DND-41 (cell line): ENCODE data around the gene MGAT5B.

Experiments
- ATAC-seq: fragments of 200-7000 bp; cut with Tn5 transposase; 3 replicates; pipeline ENCODE4 v1.9.1; 2021; ENCODE audit warnings: low read depth; ENCODE audit not compliant: insufficient read depth
- DNase-seq: peaks from one replicate; pipeline ENCODE4 v3.0.0-alpha.2; 2020
- H2AFZ ChIP-seq: 2 replicates; pipeline ENCODE4 v1.6.0; 2012; ENCODE audit warnings: low read depth, low read length
- H3K27ac ChIP-seq: 2 replicates; pipeline ENCODE4 v1.5.1; 2012; ENCODE audit warnings: low read length, inconsistent platforms
- H3K27me3 ChIP-seq: fragments of 200-600 bp; sonication (generic); 2 replicates; pipeline ENCODE4 v1.6.0; 2012; ENCODE audit warnings: low read length, mild to moderate bottlenecking, inconsistent platforms; ENCODE audit not compliant: insufficient read depth, poor library complexity
- H3K36me3 ChIP-seq: 2 replicates; pipeline ENCODE4 v1.5.1; 2012; ENCODE audit warnings: low read length, inconsistent platforms; ENCODE audit not compliant: insufficient read depth
- H3K4me1 ChIP-seq: 2 replicates; pipeline ENCODE4 v1.5.1; 2012; ENCODE audit warnings: mild to moderate bottlenecking, low read length; ENCODE audit not compliant: insufficient read depth
- H3K4me2 ChIP-seq: 2 replicates; pipeline ENCODE4 v1.6.0; 2012; ENCODE audit warnings: mild to moderate bottlenecking, moderate library complexity, low read length, inconsistent platforms; ENCODE audit not compliant: insufficient read depth
- H3K4me3 ChIP-seq, 2 experiments: fragments of 200-600 bp in 1 of 2; shearing (Covaris generic) in 1 of 2; 2 replicates each; pipeline ENCODE4 v1.5.1; 2012 to 2016; ENCODE audit warnings: inconsistent platforms in 2 of 2, low read length in 2 of 2, mild to moderate bottlenecking in 2 of 2, low read depth in 1 of 2, moderate library complexity in 1 of 2
- H3K79me2 ChIP-seq: 2 replicates; pipeline ENCODE4 v1.6.0; 2012; ENCODE audit warnings: low read length, inconsistent platforms; ENCODE audit not compliant: insufficient read depth
- H3K9ac ChIP-seq: 2 replicates; pipeline ENCODE4 v1.6.0; 2012; ENCODE audit warnings: low read depth, mild to moderate bottlenecking, inconsistent platforms, low read length, moderate library complexity
- H3K9me3 ChIP-seq: 2 replicates; pipeline ENCODE4 v1.5.1; 2012; ENCODE audit warnings: low read length, moderate library complexity, mild to moderate bottlenecking, inconsistent platforms; ENCODE audit not compliant: insufficient read depth, severe bottlenecking
- H4K20me1 ChIP-seq: 2 replicates; pipeline ENCODE4 v1.6.0; 2012; ENCODE audit warnings: low read length; ENCODE audit not compliant: insufficient read depth
- EZH2 ChIP-seq: IDR thresholded peaks from 3 replicates; pipeline ENCODE4 v1.6.1; 2012; ENCODE audit warnings: borderline replicate concordance, low read depth, mild to moderate bottlenecking, moderate library complexity, low read length, inconsistent platforms; ENCODE audit not compliant: severe bottlenecking
- TF ChIP-seq, protein P1 (sequence below): IDR thresholded peaks from 2 replicates; pipeline ENCODE4 v1.5.1; 2012; ENCODE audit warnings: borderline replicate concordance, low read length, moderate library complexity, mild to moderate bottlenecking; ENCODE audit not compliant: poor library complexity, severe bottlenecking; ENCODE audit errors: extremely low read depth

Gene MGAT5B

DNA sequence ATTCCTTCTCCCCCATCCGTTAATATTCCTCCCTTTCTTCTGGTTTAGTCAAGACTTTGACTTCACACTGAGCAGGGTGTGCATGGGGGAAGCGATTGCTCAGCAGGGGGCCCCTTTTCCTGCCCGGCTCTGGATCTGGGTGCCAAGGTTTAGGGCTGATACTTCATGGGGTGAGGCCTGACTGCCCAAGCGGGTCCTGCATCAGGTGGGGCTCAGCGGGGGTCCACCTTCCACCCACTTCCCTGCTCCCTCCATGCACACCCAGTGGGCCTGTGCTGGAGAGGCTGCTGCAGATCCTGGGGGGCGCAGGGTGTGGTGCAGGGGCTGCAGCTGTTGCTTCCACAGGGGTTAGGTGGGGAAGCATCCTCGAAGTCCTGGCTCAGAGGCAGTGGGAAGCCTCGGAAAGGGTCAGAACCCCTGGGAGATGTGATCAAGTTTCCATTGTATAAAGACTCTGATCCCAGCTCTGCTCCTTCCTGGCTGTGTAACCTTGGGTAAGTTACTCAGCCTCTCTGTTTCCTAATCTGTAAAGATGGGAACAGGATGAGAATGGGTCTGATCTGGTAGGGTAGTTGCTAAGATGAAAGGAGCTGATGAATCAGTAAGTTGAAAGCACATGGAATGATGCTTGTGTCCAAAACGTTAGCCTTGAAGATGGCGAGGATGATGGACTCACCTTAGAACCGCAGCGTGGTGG is 53.3 kb downstream of the MGAT5B start:
- no peaks in the 10 kb centered on the region for H3K36me3 ChIP-seq
- peaks cover 6% of the 10 kb centered on the region; the same call in 1 of the 2 replicates for H4K20me1 ChIP-seq
- DNase-seq: no peak
- ATAC-seq: no peak
- no peak overlapping the region for H3K4me2 ChIP-seq
- H3K4me3 ChIP-seq: no peak overlapping the region
- H3K27ac ChIP-seq: no peak overlapping the region
- no peak overlapping the region for H2AFZ ChIP-seq
- no peaks in the 10 kb centered on the region for H3K4me1 ChIP-seq
- H3K9ac ChIP-seq: no peak overlapping the region
- no peaks in the 10 kb centered on the region for H3K27me3 ChIP-seq
- TF ChIP-seq, protein P1, sequence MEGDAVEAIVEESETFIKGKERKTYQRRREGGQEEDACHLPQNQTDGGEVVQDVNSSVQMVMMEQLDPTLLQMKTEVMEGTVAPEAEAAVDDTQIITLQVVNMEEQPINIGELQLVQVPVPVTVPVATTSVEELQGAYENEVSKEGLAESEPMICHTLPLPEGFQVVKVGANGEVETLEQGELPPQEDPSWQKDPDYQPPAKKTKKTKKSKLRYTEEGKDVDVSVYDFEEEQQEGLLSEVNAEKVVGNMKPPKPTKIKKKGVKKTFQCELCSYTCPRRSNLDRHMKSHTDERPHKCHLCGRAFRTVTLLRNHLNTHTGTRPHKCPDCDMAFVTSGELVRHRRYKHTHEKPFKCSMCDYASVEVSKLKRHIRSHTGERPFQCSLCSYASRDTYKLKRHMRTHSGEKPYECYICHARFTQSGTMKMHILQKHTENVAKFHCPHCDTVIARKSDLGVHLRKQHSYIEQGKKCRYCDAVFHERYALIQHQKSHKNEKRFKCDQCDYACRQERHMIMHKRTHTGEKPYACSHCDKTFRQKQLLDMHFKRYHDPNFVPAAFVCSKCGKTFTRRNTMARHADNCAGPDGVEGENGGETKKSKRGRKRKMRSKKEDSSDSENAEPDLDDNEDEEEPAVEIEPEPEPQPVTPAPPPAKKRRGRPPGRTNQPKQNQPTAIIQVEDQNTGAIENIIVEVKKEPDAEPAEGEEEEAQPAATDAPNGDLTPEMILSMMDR: no peak
- no peak for TF ChIP-seq EZH2
- no peaks in the 10 kb centered on the region for H3K9me3 ChIP-seq
- no peaks in the 10 kb centered on the region for H3K79me2 ChIP-seq

DNA sequence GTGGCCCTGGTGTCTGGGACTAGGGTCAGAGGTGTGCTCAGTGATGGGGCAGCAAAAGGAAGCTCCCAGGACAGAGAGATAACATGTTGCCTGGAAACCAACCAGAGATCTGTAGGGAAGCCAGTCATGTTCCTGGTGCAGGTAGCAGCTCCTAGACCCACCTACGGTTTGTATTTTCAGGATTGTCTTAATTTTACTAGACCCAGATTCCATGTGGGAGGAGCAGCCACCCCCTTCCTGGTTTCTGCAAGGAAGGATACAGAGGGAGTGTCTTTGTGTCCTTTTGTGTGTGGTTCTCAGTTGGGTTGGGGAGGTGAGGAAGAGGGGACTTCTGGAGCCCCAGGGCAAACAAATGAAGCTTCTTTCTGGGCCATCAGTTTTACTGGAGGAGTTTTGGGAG is 53.9 kb downstream of the MGAT5B start:
- TF ChIP-seq, protein P1: no peak
- no peak for TF ChIP-seq EZH2
- no peak for ATAC-seq
- H3K27me3 ChIP-seq: no peaks in the 10 kb centered on the region

DNA sequence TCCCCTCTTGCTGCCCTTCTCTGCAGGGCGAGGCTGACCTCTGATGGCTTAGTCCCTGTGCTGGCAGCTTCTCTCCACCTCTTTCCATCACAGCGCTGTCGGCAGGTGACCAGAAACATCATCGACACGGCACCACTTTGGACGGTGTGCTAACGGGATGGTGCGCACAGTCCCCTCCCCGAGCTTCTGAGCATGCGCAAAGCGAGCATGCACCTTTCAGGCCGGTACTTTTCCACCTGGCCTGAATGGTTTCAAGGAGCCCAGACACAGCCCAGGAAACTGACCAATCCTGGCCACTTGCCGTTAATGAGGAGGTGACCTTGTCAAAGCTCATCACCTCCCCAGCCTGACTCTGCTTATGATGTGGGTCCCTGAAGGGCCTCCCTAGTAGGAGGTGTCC is 54.8 kb downstream of the MGAT5B start:
- ATAC-seq (no peak), DNase-seq (no peak)
- no peak overlapping the region for H3K4me3 ChIP-seq
- H3K27ac ChIP-seq: no peak overlapping the region
- H2AFZ ChIP-seq: no peak overlapping the region
- no peaks in the 10 kb centered on the region for H3K36me3 ChIP-seq
- H3K9ac ChIP-seq: no peak overlapping the region
- TF ChIP-seq EZH2: no peak
- TF ChIP-seq, protein P1: no peak
- H4K20me1 ChIP-seq: peaks cover 7% of the 10 kb centered on the region; the same call in 1 of the 2 replicates
- H3K4me2 ChIP-seq: no peak overlapping the region
- no peaks in the 10 kb centered on the region for H3K4me1 ChIP-seq
- no peaks in the 10 kb centered on the region for H3K9me3 ChIP-seq
- H3K27me3 ChIP-seq: no peaks in the 10 kb centered on the region
- H3K79me2 ChIP-seq: no peaks in the 10 kb centered on the region

More for the DNA sequence above, 53.9 kb downstream of the MGAT5B start:
- no peaks in the 10 kb centered on the region for H3K79me2 ChIP-seq
- H4K20me1 ChIP-seq: peaks cover 7% of the 10 kb centered on the region; the same call in 1 of the 2 replicates
- H3K36me3 ChIP-seq: no peaks in the 10 kb centered on the region
- no peak overlapping the region for H2AFZ ChIP-seq
- no peak for DNase-seq
- H3K9ac ChIP-seq: no peak overlapping the region
- H3K4me3 ChIP-seq: no peak overlapping the region
- H3K4me1 ChIP-seq: no peaks in the 10 kb centered on the region
- no peak overlapping the region for H3K4me2 ChIP-seq
- no peaks in the 10 kb centered on the region for H3K9me3 ChIP-seq
- H3K27ac ChIP-seq: no peak overlapping the region
